Jurkat, Clone E6-1 (cell line): ENCODE data around the gene TRPM4.
"Not testable (repeated sequence)": the region's sequence is repeated elsewhere in the genome, so short reads cannot be mapped to it uniquely, and the experiment has no call there.

Experiments used
- DNase-seq: peaks from one replicate; pipeline ENCODE4 v3.0.0-alpha.2; 2011; ENCODE audit warnings: low read depth, low spot score
- H3K4me3 ChIP-seq: 2 replicates; pipeline ENCODE4 v1.5.1; 2011; ENCODE audit warnings: mild to moderate bottlenecking, low read length, control low read depth, moderate library complexity

Gene TRPM4

DNA sequence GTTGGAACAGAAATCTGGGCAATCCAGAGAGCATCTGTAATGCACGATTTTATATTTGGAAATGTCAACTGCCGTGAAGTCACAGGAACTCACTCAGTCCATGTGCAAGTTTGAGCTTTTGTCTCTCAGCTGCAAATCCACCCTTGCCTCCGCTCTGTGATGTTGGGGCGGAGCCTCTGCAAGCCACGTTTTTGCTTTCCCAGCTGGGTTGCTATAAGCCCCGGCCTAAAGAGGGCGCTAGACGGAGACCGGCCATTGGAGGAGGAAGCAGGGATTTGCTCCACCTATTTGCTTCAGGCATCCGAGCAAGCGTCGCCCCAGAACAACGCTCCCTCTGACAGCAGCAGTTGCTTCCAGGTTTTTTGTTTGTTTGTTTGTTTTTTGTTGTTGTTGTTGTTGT, 56.2 kb downstream of the TRPM4 start:
- DNase-seq: no peak
- H3K4me3 ChIP-seq: no peak overlapping the region

DNA sequence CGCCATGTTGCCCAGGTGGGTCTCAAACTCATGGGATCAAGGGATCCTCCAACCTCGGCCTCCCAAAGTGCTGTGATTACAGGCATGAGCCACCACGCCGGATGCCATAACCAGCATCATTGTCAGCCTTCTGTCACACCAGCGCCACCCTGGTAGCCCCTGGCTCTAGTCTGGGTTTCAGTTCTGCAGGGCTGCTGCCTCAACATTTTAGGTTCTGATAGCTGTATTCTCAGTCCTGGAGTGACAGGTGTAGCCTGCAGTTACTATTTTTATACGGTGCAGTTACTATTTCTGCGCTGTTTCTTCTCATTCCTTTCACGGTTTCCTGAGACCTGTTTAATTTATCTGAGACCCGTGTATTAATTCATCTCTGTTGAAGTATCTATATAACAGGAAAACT, 57.1 kb downstream of the TRPM4 start:
- no peak for DNase-seq

DNA sequence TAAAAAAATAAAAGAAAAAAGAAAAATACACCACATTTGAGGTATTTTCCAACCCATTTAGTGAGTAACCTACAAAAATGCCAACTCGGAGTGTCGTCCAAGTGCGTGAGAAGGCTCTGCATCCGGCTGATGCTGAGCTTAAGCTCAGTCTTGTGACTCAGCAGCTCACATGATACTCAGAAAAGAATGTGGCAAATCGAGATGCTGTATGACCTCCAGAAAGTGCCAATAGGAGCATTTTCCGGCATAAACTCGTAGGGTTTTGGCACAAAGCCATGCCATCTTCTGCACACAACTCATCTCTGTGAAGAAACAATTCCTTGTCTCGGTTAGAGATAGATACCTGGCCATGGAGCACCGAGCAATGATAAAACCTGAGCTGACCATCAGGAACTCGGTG, 58.5 kb downstream of the TRPM4 start:
- H3K4me3 ChIP-seq: no peak overlapping the region
- no peak for DNase-seq

More for the DNA sequence above, 57.1 kb downstream of the TRPM4 start:
- no peak overlapping the region for H3K4me3 ChIP-seq

- no peak overlapping the region for H3K4me3 ChIP-seq
- no peak for DNase-seq
Measured at GRCh38 chr19:49217382-49217781, 59.8 kb downstream of the TRPM4 start.

DNA sequence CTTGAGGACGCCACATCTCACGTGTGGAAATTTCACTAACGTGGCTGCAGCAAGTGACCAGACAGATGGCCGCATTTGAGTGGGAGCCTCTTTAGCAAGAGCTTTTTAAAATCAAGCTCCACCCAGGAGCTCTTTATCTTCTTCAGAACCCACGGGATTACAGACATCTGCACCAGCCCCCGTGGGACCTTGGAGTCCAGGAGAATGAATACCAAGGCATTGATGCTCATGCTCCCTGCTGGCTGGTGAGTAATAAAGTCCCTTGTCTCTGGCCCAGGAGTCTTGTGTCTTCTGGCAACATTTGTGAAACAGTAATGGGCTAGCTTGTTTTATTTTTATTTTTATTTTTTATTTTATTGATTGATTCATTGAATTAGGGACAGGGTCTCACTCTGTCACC, 64.4 kb downstream of the TRPM4 start:
- H3K4me3 ChIP-seq: no peak overlapping the region
- DNase-seq: no peak

DNA sequence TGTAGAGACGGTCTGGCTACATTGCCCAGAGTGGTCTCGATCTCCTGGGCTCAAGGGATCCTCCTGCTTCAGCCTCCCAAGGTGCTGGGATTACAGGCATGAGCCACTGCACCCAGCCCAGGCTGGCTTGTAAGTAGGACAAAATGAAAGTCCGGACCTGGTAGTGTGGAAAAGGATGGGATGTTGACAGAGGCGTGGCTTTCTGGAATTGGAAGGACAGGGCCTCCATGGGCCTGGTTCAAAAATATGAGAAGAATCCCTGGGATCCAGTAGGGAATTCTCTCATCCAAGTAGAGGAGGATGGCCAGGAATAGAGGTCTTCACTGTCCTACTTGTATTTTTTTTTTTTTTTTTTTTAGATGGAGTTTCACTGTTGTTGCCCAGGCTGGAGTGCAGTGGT, 64.9 kb downstream of the TRPM4 start:
- no peak overlapping the region for H3K4me3 ChIP-seq
- no peak for DNase-seq

- DNase-seq: no peak
- no peak overlapping the region for H3K4me3 ChIP-seq
Measured at GRCh38 chr19:49223472-49223871, 65.9 kb downstream of the TRPM4 start.

- DNase-seq, H3K4me3 ChIP-seq: not testable (repeated sequence)
Measured at GRCh38 chr19:49224441-49224840, 66.8 kb downstream of the TRPM4 start.

DNA sequence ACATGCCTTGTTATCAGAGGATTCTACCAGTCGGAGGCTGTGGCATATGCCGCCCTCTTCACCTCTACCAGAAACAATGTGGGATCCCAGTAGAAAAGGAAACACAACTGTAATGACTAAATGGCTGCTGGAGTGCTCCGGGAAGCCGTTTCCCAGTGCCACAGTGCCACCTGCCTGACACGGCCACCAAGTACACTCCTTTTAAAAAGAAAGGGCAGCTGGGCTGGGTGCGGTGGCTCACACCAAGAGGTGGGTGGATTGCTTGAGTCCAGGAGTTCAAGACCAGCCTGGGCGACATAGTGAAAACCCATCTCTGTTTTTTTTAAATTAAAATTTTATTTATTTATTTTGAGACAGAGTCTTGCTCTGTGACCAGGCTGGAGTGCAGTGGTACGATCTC, 67.3 kb downstream of the TRPM4 start:
- H3K4me3 ChIP-seq: no peak overlapping the region
- peak; percentile 49 for DNase-seq

GRCh38 chr19:49229416-49229815, 71.8 kb downstream of the TRPM4 start:
- DNase-seq: no peak
- no peak overlapping the region for H3K4me3 ChIP-seq

DNA sequence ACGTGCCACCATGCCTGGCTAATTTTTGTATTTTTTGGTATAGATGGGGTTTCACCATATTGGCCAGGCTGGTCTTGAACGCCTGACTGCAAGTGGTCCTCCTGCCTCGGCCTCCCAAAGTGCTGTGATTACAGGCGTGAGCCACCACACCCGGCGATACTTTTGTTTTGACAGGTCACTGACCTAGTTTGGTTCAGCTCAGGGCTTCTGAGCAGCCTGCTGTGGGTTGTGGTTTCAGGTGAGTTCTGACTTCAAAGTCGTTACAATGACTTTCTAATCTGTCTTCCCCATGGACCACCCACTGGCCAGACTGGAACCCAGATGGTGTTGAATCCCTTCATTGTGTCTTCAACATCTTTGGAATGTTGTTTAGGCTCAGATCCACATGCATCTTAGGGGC, 73.8 kb downstream of the TRPM4 start:
- H3K4me3 ChIP-seq: no peak overlapping the region
- DNase-seq: no peak

- no peak overlapping the region for H3K4me3 ChIP-seq
- no peak for DNase-seq
Measured at GRCh38 chr19:49231804-49232203, 74.2 kb downstream of the TRPM4 start.

- DNase-seq: no peak
- H3K4me3 ChIP-seq: no peak overlapping the region
Measured at GRCh38 chr19:49233163-49233562, 75.6 kb downstream of the TRPM4 start.

DNA sequence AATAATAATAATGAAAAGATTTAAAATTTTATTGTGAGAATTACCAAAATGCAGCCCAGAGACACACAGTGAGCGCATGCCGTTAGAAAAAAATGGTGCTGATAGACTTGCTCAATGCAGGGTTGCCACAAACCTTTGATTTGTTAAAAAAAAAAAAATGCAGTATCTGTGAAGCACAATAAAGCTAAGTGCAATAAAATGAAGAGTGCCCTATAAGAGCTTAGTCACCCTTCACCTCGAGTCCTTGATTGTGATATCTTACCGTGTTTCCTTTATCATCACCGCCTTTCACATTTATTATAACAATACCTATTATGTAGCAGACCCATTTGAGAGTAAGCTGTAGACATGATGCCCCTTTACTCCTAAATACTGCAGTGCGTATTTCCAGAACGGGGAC, 84.2 kb downstream of the TRPM4 start:
- no peak overlapping the region for H3K4me3 ChIP-seq
- DNase-seq: no peak

GRCh38 chr19:49243129-49243528, 85.5 kb downstream of the TRPM4 start:
- H3K4me3 ChIP-seq: no peak overlapping the region
- DNase-seq: no peak

DNA sequence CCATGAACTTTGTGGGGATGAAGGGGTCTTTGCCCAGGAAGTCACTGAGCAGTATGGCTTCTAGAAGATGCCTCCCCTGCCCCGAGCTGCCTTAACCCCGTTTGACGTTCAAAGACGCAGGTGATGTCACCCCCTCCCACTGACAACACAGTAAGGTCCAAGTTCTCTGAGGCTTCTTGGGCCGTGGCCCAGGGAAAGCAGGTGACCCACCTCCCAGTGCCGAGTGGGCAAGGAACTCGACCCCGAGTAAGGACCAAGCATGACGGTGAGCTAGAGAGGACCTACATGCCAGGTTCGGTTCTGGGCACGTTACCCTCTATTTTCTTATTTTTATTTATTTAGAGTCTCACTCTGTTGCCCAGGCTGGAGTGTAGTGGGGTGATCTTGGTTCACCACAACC, 86.1 kb downstream of the TRPM4 start:
- DNase-seq: no peak
- H3K4me3 ChIP-seq: no peak overlapping the region

GRCh38 chr19:49244256-49244655, 86.7 kb downstream of the TRPM4 start:
- no peak for DNase-seq
- H3K4me3 ChIP-seq: no peak overlapping the region

GRCh38 chr19:49247676-49248075, 90.1 kb downstream of the TRPM4 start:
- no peak for DNase-seq
- H3K4me3 ChIP-seq: no peak overlapping the region

- H3K4me3 ChIP-seq: no peak overlapping the region
- no peak for DNase-seq
Measured at GRCh38 chr19:49249933-49250332, 92.3 kb downstream of the TRPM4 start.

GRCh38 chr19:49255674-49256073, 98.1 kb downstream of the TRPM4 start:
- no peak overlapping the region for H3K4me3 ChIP-seq
- DNase-seq: no peak

- DNase-seq: no peak
- no peak overlapping the region for H3K4me3 ChIP-seq
Measured at GRCh38 chr19:49256691-49257090, 99.1 kb downstream of the TRPM4 start.
